Stimulated activated CD8-positive, alpha-beta memory T cell treated with anti-CD3 and anti-CD28 coated beads, Interleukin-15, amount 100 ng/mL, for 48 hours (primary cell): ENCODE results near the gene GRIK2.

Experiments used
- DNase-seq, 2 donors: peaks; one replicate each; pipeline ENCODE4 v3.0.0-alpha.2; 2020; ENCODE audit warnings: low read depth in 2 of 2

GRIK2 gene

GRCh38 chr6:101878554-101879276 is 485.2 kb downstream of the GRIK2 start:
- no peak for DNase-seq

GRCh38 chr6:101879782-101880181 is 486.3 kb downstream of the GRIK2 start:
- DNase-seq = no peak

- DNase-seq = no peak
Measured at GRCh38 chr6:101883505-101883904, 490.0 kb downstream of the GRIK2 start.

- no peak for DNase-seq
Measured at GRCh38 chr6:101887532-101887931, 494.0 kb downstream of the GRIK2 start.

GRCh38 chr6:101907356-101908217 is 514.1 kb downstream of the GRIK2 start:
- no peak for DNase-seq

- no peak for DNase-seq
Measured at GRCh38 chr6:101909366-101909765, 515.9 kb downstream of the GRIK2 start.

- DNase-seq = no peak
Measured at GRCh38 chr6:101912311-101912710, 518.8 kb downstream of the GRIK2 start.

GRCh38 chr6:101918471-101918870 is 525.0 kb downstream of the GRIK2 start:
- no peak for DNase-seq

GRCh38 chr6:101921829-101922450 is 528.4 kb downstream of the GRIK2 start:
- no peak for DNase-seq

GRCh38 chr6:101926149-101926925 is 532.8 kb downstream of the GRIK2 start:
- no peak for DNase-seq

GRCh38 chr6:101931766-101932165 is 538.3 kb downstream of the GRIK2 start:
- no peak for DNase-seq

- no peak for DNase-seq
Measured at GRCh38 chr6:101932704-101933103, 539.2 kb downstream of the GRIK2 start.

GRCh38 chr6:101935732-101936131 is 542.2 kb downstream of the GRIK2 start:
- DNase-seq = no peak

GRCh38 chr6:101936516-101936915 is 543.0 kb downstream of the GRIK2 start:
- DNase-seq = no peak

- no peak for DNase-seq
Measured at GRCh38 chr6:101937108-101937507, 543.6 kb downstream of the GRIK2 start.

- DNase-seq = no peak
Measured at GRCh38 chr6:101940391-101940790, 546.9 kb downstream of the GRIK2 start.

- DNase-seq = no peak
Measured at GRCh38 chr6:101956961-101957360, 563.5 kb downstream of the GRIK2 start.

- no peak for DNase-seq
Measured at GRCh38 chr6:101961357-101961756, 567.8 kb downstream of the GRIK2 start.

- no peak for DNase-seq
Measured at GRCh38 chr6:101980924-101981323, 587.4 kb downstream of the GRIK2 start.

- DNase-seq = no peak
Measured at GRCh38 chr6:101986476-101986875, 593.0 kb downstream of the GRIK2 start.

GRCh38 chr6:101992286-101992685 is 598.8 kb downstream of the GRIK2 start:
- no peak for DNase-seq

GRCh38 chr6:101994521-101994920 is 601.0 kb downstream of the GRIK2 start:
- DNase-seq = no peak
